Measurements from ENCODE around the gene EEFSEC.

The EEFSEC gene

DNA sequence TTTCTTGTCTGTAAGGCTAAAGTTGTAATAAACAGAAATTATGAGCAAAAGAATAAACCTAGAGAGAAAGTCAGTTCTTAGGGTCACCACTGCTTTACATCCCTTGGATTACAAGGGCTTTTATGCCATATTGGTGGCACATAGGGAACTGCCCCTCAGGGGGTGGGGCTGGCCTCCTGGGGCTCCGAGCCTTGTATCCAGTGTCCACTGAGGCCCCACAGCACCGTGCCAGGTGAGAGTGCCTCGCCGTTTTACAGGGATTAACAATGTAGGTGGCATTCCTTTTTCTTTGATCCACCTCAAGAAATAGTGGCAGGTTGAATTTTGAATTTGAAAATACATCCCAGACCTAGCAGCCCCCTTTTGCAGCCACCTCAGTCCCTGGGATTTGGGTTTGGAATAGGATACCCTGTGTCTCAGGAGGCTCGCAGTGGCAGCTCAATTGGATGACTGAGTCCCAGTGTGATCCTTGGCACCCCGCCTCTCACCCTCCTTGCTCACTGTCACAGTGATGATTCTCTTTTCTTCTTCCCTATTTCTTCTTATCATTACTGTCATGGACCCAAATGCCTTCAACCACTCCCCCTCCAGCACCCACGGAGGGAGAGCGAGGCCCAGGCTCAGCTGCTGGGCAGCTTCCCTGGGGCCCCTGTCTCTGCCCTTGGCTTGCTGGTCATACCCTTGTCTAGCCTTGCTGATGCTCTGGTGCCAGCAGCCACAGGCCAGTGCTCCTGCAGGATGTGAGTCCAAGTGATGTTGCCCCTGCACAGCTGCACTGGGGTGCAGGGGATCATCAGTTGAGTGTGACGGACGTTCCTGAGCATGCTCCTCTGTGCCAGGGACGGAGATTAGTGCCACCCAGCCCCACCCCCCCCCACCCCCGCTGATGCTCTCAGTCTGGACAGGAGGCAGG lies 175.5 kb downstream of the EEFSEC start:
- Histone ChIP-seq H3K79me2 (ENCODE audit: control insufficient read depth, insufficient read depth, low read length, unreplicated experiment) (no peaks in the 10 kb centered on the region), H3K4me3 (ENCODE audit: low read depth, low read length) (no peak overlapping the region), H3K27ac (ENCODE audit: low read depth, low read length) (no peak overlapping the region), H3K36me3 (ENCODE audit: insufficient read depth, low read length) (no peaks in the 10 kb centered on the region), H2AFZ (ENCODE audit: low read length, unreplicated experiment) (no peak overlapping the region), H3K4me1 (ENCODE audit: control insufficient read depth, insufficient read depth, low read length, unreplicated experiment) (no peaks in the 10 kb centered on the region), H3K27me3 (ENCODE audit: insufficient read depth, low read length) (no peaks in the 10 kb centered on the region)

DNA sequence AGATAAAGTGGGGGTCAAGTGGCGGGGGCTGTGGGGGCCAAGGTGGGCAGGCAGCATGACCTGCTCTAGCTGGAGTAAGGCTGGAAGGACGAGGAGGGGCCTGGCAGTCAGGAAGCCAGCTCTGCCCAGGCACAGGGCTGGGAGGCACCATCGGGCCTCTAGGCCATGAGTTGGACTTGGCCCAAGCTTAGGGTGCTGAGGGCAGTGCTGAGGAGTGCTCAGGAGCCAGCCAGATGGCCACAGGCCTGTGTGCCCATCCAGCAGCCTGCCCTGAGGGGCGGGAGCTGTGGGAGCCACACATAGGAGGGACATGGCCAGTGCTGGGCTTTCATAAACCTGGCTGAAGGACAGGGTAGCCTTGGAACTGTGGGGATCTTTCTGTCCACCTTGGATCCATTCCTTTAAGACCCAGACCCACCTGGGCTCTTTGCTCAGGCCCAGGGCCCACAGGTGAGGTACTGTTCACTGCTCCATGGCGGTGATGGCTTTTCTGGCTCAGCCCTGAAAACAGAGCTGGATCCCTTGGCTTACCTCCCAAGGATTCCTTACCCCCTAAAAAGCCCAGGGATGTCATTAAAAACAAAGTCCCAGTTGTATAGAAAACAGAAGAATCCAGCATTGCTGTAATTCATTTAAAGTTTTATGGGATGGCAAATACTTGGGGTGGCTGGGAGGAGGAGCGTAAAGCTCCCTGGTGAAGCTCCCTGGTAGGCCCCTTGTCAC lies 176.4 kb downstream of the EEFSEC start:
- Histone ChIP-seq H3K79me2 (ENCODE audit: control insufficient read depth, insufficient read depth, low read length, unreplicated experiment) (no peaks in the 10 kb centered on the region), H2AFZ (ENCODE audit: low read length, unreplicated experiment) (no peak overlapping the region), H3K4me3 (ENCODE audit: low read depth, low read length) (no peak overlapping the region), H3K36me3 (ENCODE audit: insufficient read depth, low read length) (no peaks in the 10 kb centered on the region), H3K27ac (ENCODE audit: low read depth, low read length) (no peak overlapping the region), H3K27me3 (ENCODE audit: insufficient read depth, low read length) (no peaks in the 10 kb centered on the region), H3K4me1 (ENCODE audit: control insufficient read depth, insufficient read depth, low read length, unreplicated experiment) (no peaks in the 10 kb centered on the region)

DNA sequence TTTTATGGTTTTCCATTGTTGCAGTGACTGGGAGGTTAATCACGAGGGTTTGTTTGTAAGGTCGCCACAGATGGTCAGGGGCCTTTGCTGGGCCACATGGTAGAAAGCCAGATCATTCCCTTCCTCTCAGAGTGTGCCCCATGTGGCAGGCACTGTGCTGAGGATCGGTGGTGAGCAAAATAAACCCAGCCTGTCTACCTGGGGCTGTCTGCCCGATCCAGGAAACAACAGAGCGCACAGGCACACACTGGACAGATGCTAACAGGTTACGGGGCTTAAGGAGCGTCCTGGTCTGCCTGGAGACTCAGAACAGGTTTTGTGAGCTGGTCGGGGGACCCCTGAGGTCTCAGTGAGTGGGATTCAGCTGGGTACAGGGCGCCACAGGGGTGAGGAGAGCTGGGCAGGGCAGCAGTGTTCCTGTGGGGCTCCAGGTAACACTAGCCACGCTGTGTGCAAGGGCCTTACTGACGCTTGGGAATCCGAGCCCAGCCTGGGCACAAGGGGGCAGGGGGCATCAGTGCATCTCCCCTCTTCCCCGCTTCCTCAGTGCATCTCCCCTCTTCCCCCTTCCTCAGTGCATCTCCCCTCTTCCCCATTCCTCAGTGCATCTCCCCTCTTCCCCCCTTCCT lies 177.0 kb downstream of the EEFSEC start:
- Histone ChIP-seq H3K27ac (ENCODE audit: low read depth, low read length) (no peak overlapping the region), H2AFZ (ENCODE audit: low read length, unreplicated experiment) (no peak overlapping the region), H3K27me3 (ENCODE audit: insufficient read depth, low read length) (no peaks in the 10 kb centered on the region), H3K4me3 (ENCODE audit: low read depth, low read length) (no peak overlapping the region), H3K79me2 (ENCODE audit: control insufficient read depth, insufficient read depth, low read length, unreplicated experiment) (no peaks in the 10 kb centered on the region), H3K4me1 (ENCODE audit: control insufficient read depth, insufficient read depth, low read length, unreplicated experiment) (no peaks in the 10 kb centered on the region), H3K36me3 (ENCODE audit: insufficient read depth, low read length) (no peaks in the 10 kb centered on the region)

DNA sequence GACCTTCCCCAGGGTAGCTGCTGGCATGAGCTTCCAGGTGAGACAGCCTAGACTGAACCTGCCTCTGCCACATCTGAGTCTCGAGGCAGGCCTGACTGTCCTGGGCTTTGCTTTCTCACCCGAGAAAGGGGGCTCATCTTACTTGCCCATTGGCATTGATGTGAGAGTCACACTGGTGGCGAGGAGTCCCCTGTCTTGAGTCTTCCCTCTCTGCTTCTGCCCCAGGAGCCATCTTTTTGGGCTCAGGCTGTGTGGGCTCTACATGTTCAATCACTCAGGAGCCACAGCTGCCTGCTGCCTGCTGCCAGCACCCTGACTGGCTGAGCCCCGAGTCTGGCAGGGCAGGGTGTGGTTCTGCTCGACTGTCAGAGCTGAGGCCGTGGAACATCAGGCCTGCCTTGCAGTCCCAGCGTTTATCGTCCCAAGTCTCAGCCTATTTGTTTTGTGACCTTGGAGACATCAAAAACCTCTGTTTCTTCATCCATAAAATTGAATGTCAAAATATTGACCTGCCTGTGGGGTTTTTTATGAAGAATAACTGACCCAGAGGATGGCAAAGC lies 180.9 kb downstream of the EEFSEC start:
- H3K36me3 ChIP-seq (ENCODE audit: insufficient read depth, low read length), result no peaks in the 10 kb centered on the region
- H3K79me2 ChIP-seq (ENCODE audit: control insufficient read depth, insufficient read depth, low read length, unreplicated experiment), result no peaks in the 10 kb centered on the region
- no peak overlapping the region for H2AFZ ChIP-seq (ENCODE audit: low read length, unreplicated experiment)
- no peak overlapping the region for H3K27ac ChIP-seq (ENCODE audit: low read depth, low read length)
- no peak overlapping the region for H3K4me3 ChIP-seq (ENCODE audit: low read depth, low read length)
- H3K4me1 ChIP-seq (ENCODE audit: control insufficient read depth, insufficient read depth, low read length, unreplicated experiment), result no peaks in the 10 kb centered on the region
- H3K27me3 ChIP-seq (ENCODE audit: insufficient read depth, low read length), result no peaks in the 10 kb centered on the region

DNA sequence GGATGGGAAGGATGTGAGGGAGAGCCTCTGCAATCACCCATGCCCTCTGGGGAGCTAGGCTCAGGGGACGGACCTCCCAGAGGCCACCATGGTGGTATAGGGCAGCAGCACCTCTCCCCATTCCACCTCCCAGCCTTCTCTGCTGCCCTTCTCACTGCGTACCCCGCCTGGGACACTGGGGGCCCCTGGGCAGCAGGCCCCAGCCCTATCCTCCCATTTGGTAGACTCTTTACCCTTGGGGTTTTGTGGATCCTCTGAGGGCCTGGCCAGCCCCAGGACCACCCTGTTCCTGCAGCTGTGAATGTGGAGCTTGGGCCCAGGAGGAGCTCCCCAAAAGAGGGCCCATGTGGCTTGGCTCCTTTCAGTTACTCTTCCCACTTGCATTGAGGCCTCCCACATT lies 181.5 kb downstream of the EEFSEC start:
- Histone ChIP-seq H3K27me3 (ENCODE audit: insufficient read depth, low read length) (no peaks in the 10 kb centered on the region), H3K27ac (ENCODE audit: low read depth, low read length) (no peak overlapping the region), H3K4me1 (ENCODE audit: control insufficient read depth, insufficient read depth, low read length, unreplicated experiment) (no peaks in the 10 kb centered on the region), H3K79me2 (ENCODE audit: control insufficient read depth, insufficient read depth, low read length, unreplicated experiment) (no peaks in the 10 kb centered on the region), H3K4me3 (ENCODE audit: low read depth, low read length) (no peak overlapping the region), H2AFZ (ENCODE audit: low read length, unreplicated experiment) (no peak overlapping the region), H3K36me3 (ENCODE audit: insufficient read depth, low read length) (no peaks in the 10 kb centered on the region)

DNA sequence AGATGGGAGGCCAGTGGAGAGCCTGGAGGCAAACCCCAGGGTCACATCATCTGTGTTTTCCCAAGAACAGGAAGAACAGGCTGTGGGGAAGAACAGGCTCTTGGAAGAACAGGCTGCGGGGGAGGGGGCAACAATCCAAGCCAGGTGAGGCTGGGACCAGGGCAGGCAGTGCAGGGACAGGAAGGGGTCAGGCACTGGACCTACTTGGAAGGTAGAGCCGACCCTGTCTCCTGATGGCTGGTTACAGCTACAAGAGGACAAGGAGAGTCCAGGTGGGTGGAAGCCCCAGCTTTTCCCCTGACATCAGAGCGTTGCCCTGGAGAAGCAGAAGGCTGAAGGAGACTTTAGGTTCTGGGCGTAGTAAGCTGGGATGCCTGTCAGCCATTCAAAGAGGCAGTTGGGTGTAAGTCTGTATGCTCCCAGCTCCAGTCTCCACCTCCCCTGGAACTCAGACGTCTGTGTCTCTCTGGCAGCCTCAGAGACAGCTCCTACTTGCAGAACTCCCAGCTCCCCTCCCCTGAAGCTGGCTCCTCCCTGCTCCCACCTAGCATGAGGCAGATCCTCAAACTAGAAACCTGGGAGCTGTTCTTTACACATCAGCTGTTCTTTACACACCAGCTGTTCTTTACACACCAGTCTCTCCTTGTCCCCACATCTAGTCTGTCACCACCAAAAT lies 182.5 kb downstream of the EEFSEC start:
- no peaks in the 10 kb centered on the region for H3K27me3 ChIP-seq (ENCODE audit: insufficient read depth, low read length)
- no peak overlapping the region for H2AFZ ChIP-seq (ENCODE audit: low read length, unreplicated experiment)
- H3K79me2 ChIP-seq (ENCODE audit: control insufficient read depth, insufficient read depth, low read length, unreplicated experiment), result no peaks in the 10 kb centered on the region
- no peak overlapping the region for H3K4me3 ChIP-seq (ENCODE audit: low read depth, low read length)
- no peak overlapping the region for H3K27ac ChIP-seq (ENCODE audit: low read depth, low read length)
- H3K36me3 ChIP-seq (ENCODE audit: insufficient read depth, low read length), result no peaks in the 10 kb centered on the region
- no peaks in the 10 kb centered on the region for H3K4me1 ChIP-seq (ENCODE audit: control insufficient read depth, insufficient read depth, low read length, unreplicated experiment)

DNA sequence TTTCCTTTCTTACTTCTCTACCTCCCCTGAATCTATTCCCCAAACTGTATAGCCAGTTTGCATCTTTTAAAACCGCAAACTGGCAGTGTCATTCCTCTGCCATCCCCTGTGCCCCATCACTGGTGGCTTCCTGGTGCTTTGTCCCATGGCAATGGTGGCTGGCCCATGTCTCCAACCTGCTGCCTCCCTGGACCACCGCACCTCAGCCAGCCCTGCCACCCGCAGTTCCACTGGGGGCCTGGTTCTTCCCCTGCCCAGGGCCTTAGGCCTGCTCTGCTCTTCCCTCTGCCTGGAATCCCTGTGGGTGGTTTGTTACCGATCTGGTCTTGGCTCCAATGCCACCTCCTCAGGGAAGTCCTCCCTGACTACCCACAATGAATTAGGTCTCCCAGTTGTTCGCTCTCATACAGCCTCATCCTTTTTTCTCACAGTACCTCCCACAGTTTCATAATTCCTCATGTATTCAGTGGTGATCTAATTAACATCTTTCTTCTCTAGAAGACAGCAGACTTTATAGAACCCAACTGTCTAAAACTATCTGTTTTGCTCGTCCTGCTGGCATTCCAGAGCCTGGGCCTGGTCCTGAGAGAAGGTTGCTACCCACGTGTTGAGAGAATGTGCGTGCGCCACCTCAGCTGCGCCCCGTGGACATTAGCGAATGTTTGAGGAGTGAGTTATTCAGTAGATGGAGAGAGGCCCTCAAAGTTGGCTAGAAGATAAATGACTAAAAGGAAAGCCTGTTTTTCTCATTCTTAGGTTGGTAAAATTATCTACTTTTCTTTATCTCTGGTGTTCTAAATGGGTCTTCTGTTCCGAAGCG lies 183.3 kb downstream of the EEFSEC start:
- Histone ChIP-seq H2AFZ (ENCODE audit: low read length, unreplicated experiment) (no peak overlapping the region), H3K27me3 (ENCODE audit: insufficient read depth, low read length) (no peaks in the 10 kb centered on the region), H3K4me1 (ENCODE audit: control insufficient read depth, insufficient read depth, low read length, unreplicated experiment) (no peaks in the 10 kb centered on the region), H3K36me3 (ENCODE audit: insufficient read depth, low read length) (no peaks in the 10 kb centered on the region), H3K79me2 (ENCODE audit: control insufficient read depth, insufficient read depth, low read length, unreplicated experiment) (no peaks in the 10 kb centered on the region), H3K27ac (ENCODE audit: low read depth, low read length) (no peak overlapping the region), H3K4me3 (ENCODE audit: low read depth, low read length) (no peak overlapping the region)

DNA sequence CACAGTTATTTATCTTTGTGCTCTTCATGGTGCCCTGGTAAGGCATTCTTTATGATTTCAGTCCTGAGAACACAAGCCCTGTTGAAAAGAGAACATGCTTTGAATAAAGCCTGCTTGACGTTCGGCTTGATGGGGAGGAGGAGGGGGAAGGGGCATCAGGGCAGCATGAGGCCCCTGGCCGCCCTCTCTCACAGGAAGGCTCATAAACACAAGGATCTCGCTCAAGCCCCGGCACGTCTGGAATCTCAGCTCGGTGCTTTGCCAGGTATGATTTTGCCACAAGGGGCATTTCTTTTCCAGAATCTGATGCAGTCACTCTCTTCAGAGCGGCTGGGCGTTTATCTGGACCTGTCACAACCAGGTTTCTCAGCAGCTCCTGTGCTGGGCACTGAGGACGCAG lies 184.0 kb downstream of the EEFSEC start:
- no peak overlapping the region for H3K27ac ChIP-seq (ENCODE audit: low read depth, low read length)
- H3K36me3 ChIP-seq (ENCODE audit: insufficient read depth, low read length), result no peaks in the 10 kb centered on the region
- no peaks in the 10 kb centered on the region for H3K27me3 ChIP-seq (ENCODE audit: insufficient read depth, low read length)
- H3K79me2 ChIP-seq (ENCODE audit: control insufficient read depth, insufficient read depth, low read length, unreplicated experiment), result no peaks in the 10 kb centered on the region
- H3K4me3 ChIP-seq (ENCODE audit: low read depth, low read length), result no peak overlapping the region
- H3K4me1 ChIP-seq (ENCODE audit: control insufficient read depth, insufficient read depth, low read length, unreplicated experiment), result no peaks in the 10 kb centered on the region
- no peak overlapping the region for H2AFZ ChIP-seq (ENCODE audit: low read length, unreplicated experiment)

DNA sequence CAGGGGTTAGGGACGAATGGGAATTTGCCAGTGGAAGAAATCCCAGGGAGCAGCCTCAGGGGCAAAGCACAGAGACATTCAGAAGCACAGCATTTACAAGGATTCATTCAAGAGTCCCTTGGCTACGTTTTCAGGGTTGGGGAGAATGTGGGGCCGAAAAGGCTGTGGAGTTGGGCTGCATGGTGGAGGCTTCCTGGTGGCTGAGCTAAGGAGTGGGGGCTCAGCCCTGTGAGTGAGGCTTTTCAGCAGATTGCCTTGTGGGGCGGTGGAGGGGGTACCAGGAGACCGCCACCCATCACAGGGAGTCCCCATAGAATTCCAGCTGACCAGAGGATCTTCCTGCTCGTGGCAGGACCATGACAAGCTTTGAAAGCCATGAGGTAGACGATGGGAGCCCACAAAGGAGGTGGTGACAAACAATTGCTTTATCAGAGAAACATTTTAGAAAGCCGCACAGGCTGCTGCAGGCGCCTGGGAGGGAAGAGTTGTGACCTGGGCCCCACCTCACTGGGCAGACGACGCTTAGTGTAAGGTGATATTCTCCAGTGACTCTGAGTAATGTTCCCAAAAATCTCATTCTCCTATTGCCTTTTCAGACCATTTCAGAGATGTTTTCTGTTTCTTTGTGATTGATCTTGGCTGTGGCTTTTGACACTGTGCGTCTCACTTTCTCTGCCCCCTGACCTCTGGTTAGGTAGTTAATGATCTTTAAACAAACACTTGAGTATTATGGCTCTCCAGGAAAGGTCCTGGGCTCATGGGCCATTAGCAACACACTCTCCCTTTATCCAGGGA lies 185.5 kb downstream of the EEFSEC start:
- no peaks in the 10 kb centered on the region for H3K27me3 ChIP-seq (ENCODE audit: insufficient read depth, low read length)
- no peak overlapping the region for H3K4me3 ChIP-seq (ENCODE audit: low read depth, low read length)
- no peak overlapping the region for H2AFZ ChIP-seq (ENCODE audit: low read length, unreplicated experiment)
- H3K79me2 ChIP-seq (ENCODE audit: control insufficient read depth, insufficient read depth, low read length, unreplicated experiment), result no peaks in the 10 kb centered on the region
- no peaks in the 10 kb centered on the region for H3K36me3 ChIP-seq (ENCODE audit: insufficient read depth, low read length)
- H3K27ac ChIP-seq (ENCODE audit: low read depth, low read length), result no peak overlapping the region
- peaks cover 10% of the 10 kb centered on the region for H3K4me1 ChIP-seq (ENCODE audit: control insufficient read depth, insufficient read depth, low read length, unreplicated experiment)

Data from ACC112 (cell line).